GM12878 (cell line): ENCODE measurements around the gene S1PR2. TPM values are rescaled to one million over a fixed set of nuclear protein-coding genes. Genes with fewer than 3 reads are reported as not detected.

Experiments
- ATAC-seq: fragments of 200-7000 bp; cut with Tn5 transposase; 3 replicates; pipeline ENCODE4 v1.9.1; 2020; ENCODE audit warnings: mild to moderate bottlenecking, moderate library complexity
- BruUV-seq: library from RNA; stranded (reverse); fragments of 400-500 nt; replicated peaks from 2 replicates; lab custom pipeline; 2021; lab: Mats Ljungman, UMichigan
- CTCF ChIA-PET: fragments of 300-600 bp; sonication (Branson Sonifier 250); formaldehyde crosslinking; extraction: SDS; loops from one replicate; lab custom pipeline; 2021; ENCODE audit warnings: inconsistent platforms; lab: Yijun Ruan, JAX
- POLR2A ChIA-PET: fragments of 350-600 bp; formaldehyde crosslinking; extraction: SDS; loops from one replicate; lab custom pipeline; 2021; ENCODE audit warnings: inconsistent platforms; lab: Charles Lee
- RAD21 ChIA-PET: fragments of 300-600 bp; sonication (Branson Sonifier 250); formaldehyde crosslinking; loops from one replicate; lab custom pipeline; 2023; ENCODE audit warnings: antibody characterized with exemption; ENCODE audit not compliant: unreplicated experiment; lab: Charles Lee
- SMC1A ChIA-PET: fragments of 300-600 bp; sonication (Branson Sonifier 250); formaldehyde crosslinking; loops from one replicate; lab custom pipeline; 2023; ENCODE audit not compliant: unreplicated experiment, uncharacterized antibody; lab: Charles Lee
- DNase-seq: peaks from one replicate; pipeline ENCODE4 v3.0.0-alpha.2; 2011; ENCODE audit warnings: low read depth, low spot score
- FAIRE-seq: peaks from 3 replicates; lab custom pipeline; 2011; peaks lifted over from hg19 to GRCh38; lab: Jason Lieb, UNC
- H2AFZ ChIP-seq: 2 replicates; pipeline ENCODE4 v1.6.0; 2011; ENCODE audit warnings: low read depth, low read length, control low read depth; ENCODE audit not compliant: control insufficient read depth
- H3K27ac ChIP-seq: 2 replicates; pipeline ENCODE4 v1.5.1; 2011; ENCODE audit warnings: control low read depth; ENCODE audit not compliant: control insufficient read depth, insufficient read depth
- H3K27me3 ChIP-seq, 2 experiments: replicated peaks in 1 of 2; 2 replicates each; pipeline versions ENCODE4 v1.6.0 to v1.6.1; 2011; ENCODE audit warnings: low read length in 1 of 2; ENCODE audit not compliant: control insufficient read depth in 2 of 2, insufficient read depth in 2 of 2
- H3K36me3 ChIP-seq, 2 experiments: 2 replicates each; pipeline ENCODE4 v1.5.1; 2011; ENCODE audit warnings: low read length in 1 of 2; ENCODE audit not compliant: control insufficient read depth in 2 of 2, insufficient read depth in 2 of 2
- H3K4me1 ChIP-seq: 2 replicates; pipeline ENCODE4 v1.6.1; 2011; ENCODE audit warnings: mild to moderate bottlenecking, low read length, moderate library complexity, mixed read lengths; ENCODE audit not compliant: control insufficient read depth, insufficient read depth
- H3K4me2 ChIP-seq: 2 replicates; pipeline ENCODE4 v1.6.0; 2011; ENCODE audit warnings: control low read depth; ENCODE audit not compliant: control insufficient read depth, insufficient read depth
- H3K4me3 ChIP-seq: fragments of 200-600 bp; sonication (generic); 2 replicates; pipeline ENCODE4 v1.5.1; 2016
- H3K79me2 ChIP-seq: 2 replicates; pipeline ENCODE4 v1.6.0; 2011; ENCODE audit warnings: low read length; ENCODE audit not compliant: control insufficient read depth, insufficient read depth
- H3K9ac ChIP-seq: 2 replicates; pipeline ENCODE4 v1.8.0; 2011; ENCODE audit warnings: low read length, control low read depth, mixed read lengths; ENCODE audit not compliant: control insufficient read depth, insufficient read depth
- H3K9me3 ChIP-seq: replicated peaks from 3 replicates; pipeline ENCODE4 v1.5.1; 2011; ENCODE audit warnings: mild to moderate bottlenecking, low read length; ENCODE audit not compliant: control insufficient read depth, insufficient read depth
- H4K20me1 ChIP-seq: 2 replicates; pipeline ENCODE4 v1.6.0; 2011; ENCODE audit not compliant: control insufficient read depth, insufficient read depth
- CREM ChIP-seq: IDR thresholded peaks from 2 replicates; pipeline ENCODE4 v1.6.1; 2014; ENCODE audit warnings: antibody characterized with exemption, low read depth
- HDAC2 ChIP-seq: fragments of 200-600 bp; sonication (generic); IDR thresholded peaks from 2 replicates; pipeline ENCODE4 v1.6.1; 2017
- IKZF1 ChIP-seq: fragments of 450-650 bp; conservative IDR thresholded peaks from 2 replicates; pipeline ENCODE4 v1.6.1; 2017; ENCODE audit warnings: antibody characterized with exemption, mild to moderate bottlenecking
- JUNB ChIP-seq: IDR thresholded peaks from 2 replicates; pipeline ENCODE4 v1.6.1; 2016; ENCODE audit warnings: antibody characterized with exemption, mild to moderate bottlenecking
- MEF2A ChIP-seq: IDR thresholded peaks from 2 replicates; pipeline ENCODE4 v1.6.1; 2011; ENCODE audit warnings: low read depth, mild to moderate bottlenecking, low read length, moderate library complexity; ENCODE audit not compliant: insufficient read depth
- NR2F1 ChIP-seq: fragments of 450-650 bp; conservative IDR thresholded peaks from 2 replicates; pipeline ENCODE4 v1.6.1; 2017; ENCODE audit warnings: mild to moderate bottlenecking
- PAX8 ChIP-seq: fragments of 450-650 bp; IDR thresholded peaks from 2 replicates; pipeline ENCODE4 v1.6.1; 2017; ENCODE audit warnings: mild to moderate bottlenecking, moderate library complexity
- POU2F2 ChIP-seq: IDR thresholded peaks from 3 replicates; pipeline ENCODE4 v1.6.1; 2011; ENCODE audit warnings: low read depth, mild to moderate bottlenecking, low read length, borderline replicate concordance
- SUPT20H ChIP-seq: IDR thresholded peaks from 2 replicates; pipeline ENCODE4 v1.6.1; 2011; ENCODE audit warnings: low read depth, mild to moderate bottlenecking, low read length, moderate library complexity, borderline replicate concordance; ENCODE audit not compliant: control insufficient read depth
- YBX1 ChIP-seq: fragments of 450-650 bp; IDR thresholded peaks from 2 replicates; pipeline ENCODE4 v1.6.1; 2016; ENCODE audit warnings: antibody characterized with exemption
- ZNF24 ChIP-seq: fragments of 450-650 bp; IDR thresholded peaks from 2 replicates; pipeline ENCODE4 v1.6.1; 2017; ENCODE audit warnings: antibody characterized with exemption, mild to moderate bottlenecking
- WGBS: methylation state at CpG from one replicate; pipeline ENCODE4 v1.1.6; 2016; ENCODE audit warnings: low lambda C conversion rate; ENCODE audit not compliant: insufficient replicate concordance, insufficient coverage; ENCODE audit errors: missing lambda C conversion rate; 5-methylcytosine and 5-hydroxymethylcytosine counted together
- in situ Hi-C: fragments of 300-500 bp; cut with MboI; formaldehyde crosslinking; loops from 9 replicates; pipeline ENCODE4 v1.14.3; 2018; ENCODE audit warnings: mixed read lengths
- intact Hi-C: fragments of 100-400 bp; cut with micrococcal nuclease; formaldehyde crosslinking; loops from one replicate; pipeline ENCODE4 v1.14.2; 2022; ENCODE audit not compliant: unreplicated experiment
- polyA plus RNA-seq, 11 experiments: library from polyadenylated mRNA; depleted of rRNA in 4 of 11; unstranded in 6 of 11; stranded (reverse) in 5 of 11; fragments of >200 nt; fragmentation: Nextera tagmentation in 4 of 11; fragmentation: Illumina TruSeq in 1 of 11; extraction: Ambion mirVana in 4 of 11; extraction: Trizol in 1 of 11; gene quantifications; 1 replicate in 1 of 11; 2 replicates in 10 of 11; pipeline versions ENCODE4 v1.2.1 to v1.2.3, GENCODE V29; 2011 to 2016; ENCODE audit warnings: inconsistent platforms in 2 of 11, missing spikeins in 2 of 11, low read depth in 1 of 11
- total RNA-seq, 4 experiments: library from RNA; depleted of rRNA in 3 of 4; stranded (reverse); fragments of >200 nt in 3 of 4; fragmentation: Illumina TruSeq in 1 of 4; extraction: Trizol in 1 of 4; gene quantifications; 2 replicates each; pipeline versions ENCODE4 v1.2.1 to v1.2.3, GENCODE V29; 2013 to 2021
- TF ChIP-seq, protein P1 (sequence below): IDR thresholded peaks from 2 replicates; pipeline ENCODE4 v1.6.1; 2012; ENCODE audit warnings: improper control_type of control experiment, low read depth, low read length; ENCODE audit not compliant: insufficient replicate concordance
- TF ChIP-seq, protein P2 (sequence below): IDR thresholded peaks from 2 replicates; pipeline ENCODE4 v1.6.1; 2012; ENCODE audit warnings: low read depth, low read length, improper control_type of control experiment

The S1PR2 gene
- total and polyA plus RNA-seq, 10 of the 15 experiments (the other 5 are each of a cell fraction or from before 2014, with no cell fraction given) = 4.9 to 26.8 (median 11.6) TPM

DNA sequence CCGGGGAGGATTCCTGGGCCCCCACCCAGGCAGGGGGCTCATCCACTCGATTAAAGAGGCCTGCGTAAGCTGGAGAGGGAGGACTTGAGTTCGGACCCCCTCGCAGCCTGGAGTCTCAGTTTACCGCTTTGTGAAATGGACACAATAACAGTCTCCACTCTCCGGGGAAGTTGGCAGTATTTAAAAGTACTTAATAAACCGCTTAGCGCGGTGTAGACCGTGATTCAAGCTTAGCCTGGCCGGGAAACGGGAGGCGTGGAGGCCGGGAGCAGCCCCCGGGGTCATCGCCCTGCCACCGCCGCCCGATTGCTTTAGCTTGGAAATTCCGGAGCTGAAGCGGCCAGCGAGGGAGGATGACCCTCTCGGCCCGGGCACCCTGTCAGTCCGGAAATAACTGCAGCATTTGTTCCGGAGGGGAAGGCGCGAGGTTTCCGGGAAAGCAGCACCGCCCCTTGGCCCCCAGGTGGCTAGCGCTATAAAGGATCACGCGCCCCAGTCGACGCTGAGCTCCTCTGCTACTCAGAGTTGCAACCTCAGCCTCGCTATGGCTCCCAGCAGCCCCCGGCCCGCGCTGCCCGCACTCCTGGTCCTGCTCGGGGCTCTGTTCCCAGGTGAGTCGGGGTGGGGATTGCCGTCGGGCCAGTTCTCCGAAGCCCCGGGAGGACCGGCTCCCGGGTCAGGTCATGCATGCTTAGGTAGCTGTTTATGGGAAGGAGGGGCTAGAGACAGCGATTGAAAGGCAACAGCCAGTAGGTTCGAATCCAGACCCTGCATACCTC lies 39.7 kb upstream of the S1PR2 start, which contains the start of gene ICAM1:
ICAM1 (plus strand) TSS at position 505 of the 779 bp plus-strand sequence; CDS start at position 545, 40 bp downstream.
- SMC1A ChIA-PET = interaction anchor here (0.6 to 8.5 kb wide), 31 partner anchors 10 to 341 kb away, joined by 3 to 158 read pairs (median 5); partner anchors contain the start of genes FDX2, ICAM4, ICAM5 and MRPL4
- under 1% methylated on average over 48 of the region's 51 CpGs for WGBS
- Histone ChIP-seq H3K4me3 (peak within 1 kb of the TSS; percentile 92), H3K4me2 (peak within 1 kb of the TSS; percentile 99), H3K36me3 (peaks cover 6 to 10% of the 10 kb centered on the region in 2 experiments; a peak in 3 of 4 replicates), H3K27ac (peak within 1 kb of the TSS; percentile 98), H4K20me1 (no peaks in the 10 kb centered on the region), H3K79me2 (peaks cover 52% of the 10 kb centered on the region), H2AFZ (peak within 1 kb of the TSS; percentile 35), H3K4me1 (no peaks in the 10 kb centered on the region; the same call in 1 of the 2 replicates), H3K9ac (peak within 1 kb of the TSS; percentile 89), H3K9me3 (no peaks in the 10 kb centered on the region), H3K27me3 (no peaks in the 10 kb centered on the region)
- in situ Hi-C loops = no loop called here
- FAIRE-seq = peak; percentile 82
- POLR2A ChIA-PET = interaction anchor here (0.5 to 4.7 kb wide), 27 partner anchors 9 to 345 kb away, joined by 3 to 108 read pairs (median 4); partner anchors contain the start of genes ANGPTL6, FDX2, ICAM4 and ICAM5
- ATAC-seq = peak; percentile 78
- intact Hi-C loops = loop anchor here (2.0 to 5.0 kb wide), 2 partner anchors 61 to 110 kb away; partner anchors contain the start of genes RAVER1 and TYK2
- RAD21 ChIA-PET = interaction anchor here (0.6 to 6.1 kb wide), 37 partner anchors 10 to 324 kb away, joined by 3 to 206 read pairs (median 6); partner anchors contain the start of genes CDC37, DNMT1, ICAM4 and ICAM5
- CTCF ChIA-PET = interaction anchor here (0.7 to 11.2 kb wide), 28 partner anchors 10 to 302 kb away, joined by 3 to 370 read pairs (median 4); partner anchors contain the start of genes CDC37, ICAM4, ICAM5 and TYK2
- DNase-seq = no peak
- BruUV-seq = TSS peak; percentile 98
- TF ChIP-seq NR2F1 = peak; percentile 64
- TF ChIP-seq, protein P1, sequence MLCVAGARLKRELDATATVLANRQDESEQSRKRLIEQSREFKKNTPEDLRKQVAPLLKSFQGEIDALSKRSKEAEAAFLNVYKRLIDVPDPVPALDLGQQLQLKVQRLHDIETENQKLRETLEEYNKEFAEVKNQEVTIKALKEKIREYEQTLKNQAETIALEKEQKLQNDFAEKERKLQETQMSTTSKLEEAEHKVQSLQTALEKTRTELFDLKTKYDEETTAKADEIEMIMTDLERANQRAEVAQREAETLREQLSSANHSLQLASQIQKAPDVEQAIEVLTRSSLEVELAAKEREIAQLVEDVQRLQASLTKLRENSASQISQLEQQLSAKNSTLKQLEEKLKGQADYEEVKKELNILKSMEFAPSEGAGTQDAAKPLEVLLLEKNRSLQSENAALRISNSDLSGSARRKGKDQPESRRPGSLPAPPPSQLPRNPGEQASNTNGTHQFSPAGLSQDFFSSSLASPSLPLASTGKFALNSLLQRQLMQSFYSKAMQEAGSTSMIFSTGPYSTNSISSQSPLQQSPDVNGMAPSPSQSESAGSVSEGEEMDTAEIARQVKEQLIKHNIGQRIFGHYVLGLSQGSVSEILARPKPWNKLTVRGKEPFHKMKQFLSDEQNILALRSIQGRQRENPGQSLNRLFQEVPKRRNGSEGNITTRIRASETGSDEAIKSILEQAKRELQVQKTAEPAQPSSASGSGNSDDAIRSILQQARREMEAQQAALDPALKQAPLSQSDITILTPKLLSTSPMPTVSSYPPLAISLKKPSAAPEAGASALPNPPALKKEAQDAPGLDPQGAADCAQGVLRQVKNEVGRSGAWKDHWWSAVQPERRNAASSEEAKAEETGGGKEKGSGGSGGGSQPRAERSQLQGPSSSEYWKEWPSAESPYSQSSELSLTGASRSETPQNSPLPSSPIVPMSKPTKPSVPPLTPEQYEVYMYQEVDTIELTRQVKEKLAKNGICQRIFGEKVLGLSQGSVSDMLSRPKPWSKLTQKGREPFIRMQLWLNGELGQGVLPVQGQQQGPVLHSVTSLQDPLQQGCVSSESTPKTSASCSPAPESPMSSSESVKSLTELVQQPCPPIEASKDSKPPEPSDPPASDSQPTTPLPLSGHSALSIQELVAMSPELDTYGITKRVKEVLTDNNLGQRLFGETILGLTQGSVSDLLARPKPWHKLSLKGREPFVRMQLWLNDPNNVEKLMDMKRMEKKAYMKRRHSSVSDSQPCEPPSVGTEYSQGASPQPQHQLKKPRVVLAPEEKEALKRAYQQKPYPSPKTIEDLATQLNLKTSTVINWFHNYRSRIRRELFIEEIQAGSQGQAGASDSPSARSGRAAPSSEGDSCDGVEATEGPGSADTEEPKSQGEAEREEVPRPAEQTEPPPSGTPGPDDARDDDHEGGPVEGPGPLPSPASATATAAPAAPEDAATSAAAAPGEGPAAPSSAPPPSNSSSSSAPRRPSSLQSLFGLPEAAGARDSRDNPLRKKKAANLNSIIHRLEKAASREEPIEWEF = peak; percentile 29
- TF ChIP-seq SUPT20H = no peak
- no peak for TF ChIP-seq IKZF1
- TF ChIP-seq, protein P2, sequence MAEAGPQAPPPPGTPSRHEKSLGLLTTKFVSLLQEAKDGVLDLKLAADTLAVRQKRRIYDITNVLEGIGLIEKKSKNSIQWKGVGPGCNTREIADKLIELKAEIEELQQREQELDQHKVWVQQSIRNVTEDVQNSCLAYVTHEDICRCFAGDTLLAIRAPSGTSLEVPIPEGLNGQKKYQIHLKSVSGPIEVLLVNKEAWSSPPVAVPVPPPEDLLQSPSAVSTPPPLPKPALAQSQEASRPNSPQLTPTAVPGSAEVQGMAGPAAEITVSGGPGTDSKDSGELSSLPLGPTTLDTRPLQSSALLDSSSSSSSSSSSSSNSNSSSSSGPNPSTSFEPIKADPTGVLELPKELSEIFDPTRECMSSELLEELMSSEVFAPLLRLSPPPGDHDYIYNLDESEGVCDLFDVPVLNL = no peak
- no peak; the same call in 1 of the 2 replicates for TF ChIP-seq PAX8
- TF ChIP-seq YBX1 = no peak
- peak; percentile 37 for TF ChIP-seq CREM
- TF ChIP-seq HDAC2 = no peak; the same call in 1 of the 2 replicates
- peak; percentile 90 for TF ChIP-seq ZNF24
- TF ChIP-seq POU2F2 = peak; percentile 97; the same call in 2 of the 3 replicates
- TF ChIP-seq MEF2A = no peak
- TF ChIP-seq JUNB = no peak
